HCT116 (cell line): ENCODE results near the gene SPOP.

ENCODE experiments used
- CTCF ChIP-seq, 3 experiments: fragments of 200-600 bp in 1 of 3; sonication (generic) in 1 of 3; IDR thresholded peaks in 2 of 3; conservative IDR thresholded peaks in 1 of 3; 2 replicates each; pipeline ENCODE4 v1.5.1; 2012 to 2017; ENCODE audit warnings: low read depth in 2 of 3, low read length in 2 of 3, antibody characterized with exemption in 1 of 3, borderline replicate concordance in 1 of 3, control low read depth in 1 of 3, mild to moderate bottlenecking in 1 of 3, mixed read lengths in 1 of 3, mixed run types in 1 of 3, moderate library complexity in 1 of 3; ENCODE audit not compliant: insufficient read depth in 1 of 3
- EZH2 ChIP-seq: fragments of 200-600 bp; sonication (generic); IDR thresholded peaks from 2 replicates; pipeline ENCODE4 v1.6.1; 2017; ENCODE audit warnings: antibody characterized with exemption, mixed run types
- EZH2phosphoT487 ChIP-seq: fragments of 200-600 bp; IDR thresholded peaks from 2 replicates; pipeline ENCODE4 v1.6.1; 2018; ENCODE audit warnings: antibody characterized with exemption, borderline replicate concordance
- FOSL1 ChIP-seq: IDR thresholded peaks from 2 replicates; pipeline ENCODE4 v1.6.1; 2012; ENCODE audit warnings: low read depth
- JUND ChIP-seq: IDR thresholded peaks from 2 replicates; pipeline ENCODE4 v1.6.1; 2012
- POLR2A ChIP-seq: IDR thresholded peaks from 2 replicates; pipeline ENCODE4 v1.7.0; 2011; ENCODE audit warnings: borderline replicate concordance; ENCODE audit not compliant: insufficient read depth, insufficient read length; ENCODE audit errors: extremely low read depth
- POLR2AphosphoS5 ChIP-seq: IDR thresholded peaks from 2 replicates; pipeline ENCODE4 v1.6.1; 2011; ENCODE audit warnings: mild to moderate bottlenecking, low read depth, low read length, moderate library complexity
- RAD21 ChIP-seq: IDR thresholded peaks from 2 replicates; pipeline ENCODE4 v1.6.1; 2012; ENCODE audit warnings: low read depth, mild to moderate bottlenecking
- REST ChIP-seq: IDR thresholded peaks from 2 replicates; pipeline ENCODE4 v1.6.1; 2012; ENCODE audit warnings: low read depth
- SP1 ChIP-seq: IDR thresholded peaks from 2 replicates; pipeline ENCODE4 v1.6.1; 2012; ENCODE audit warnings: low read depth
- YY1 ChIP-seq: IDR thresholded peaks from 2 replicates; pipeline ENCODE4 v1.6.1; 2011; ENCODE audit warnings: low read length, low read depth, moderate library complexity, mild to moderate bottlenecking; ENCODE audit not compliant: insufficient replicate concordance; ENCODE audit errors: extremely low read depth
- ZBTB33 ChIP-seq: IDR thresholded peaks from 2 replicates; pipeline ENCODE4 v1.6.1; 2011; ENCODE audit warnings: mild to moderate bottlenecking, low read length, moderate library complexity; ENCODE audit not compliant: insufficient replicate concordance; ENCODE audit errors: extremely low read depth
- ZFX ChIP-seq: fragments of 450-650 bp; IDR thresholded peaks from 2 replicates; pipeline ENCODE4 v1.6.1; 2017

- no peak for TF ChIP-seq JUND
- TF ChIP-seq CTCF (IDR thresholded peaks at IDR 0.05 in 2 of 3, conservative IDR thresholded peaks at IDR 0.05 in 1 of 3; ENCODE audit: borderline replicate concordance in 1 of 3, insufficient read depth in 1 of 3, low read depth in 2 of 3, low read length in 2 of 3) = no peak
- TF ChIP-seq EZH2phosphoT487 = no peak
- TF ChIP-seq REST = no peak
- no peak for TF ChIP-seq POLR2AphosphoS5
- no peak for TF ChIP-seq POLR2A
- TF ChIP-seq YY1 = no peak
- no peak for TF ChIP-seq RAD21
- no peak for TF ChIP-seq ZFX
- no peak for TF ChIP-seq ZBTB33
- no peak for TF ChIP-seq SP1
- no peak for TF ChIP-seq EZH2
- TF ChIP-seq FOSL1 = no peak
These were observed 65.2 kb downstream of the SPOP start for GRCh38 chr17:49612726-49613125.
